ENCODE measurements around the gene TMEM54. TPM values are rescaled to one million over a fixed set of nuclear protein-coding genes. Genes with fewer than 3 reads are reported as not detected.

TMEM54 gene
- total RNA-seq, 4 donors from 2014 or later: 14.7 to 36.7 (median 26.3) TPM

DNA sequence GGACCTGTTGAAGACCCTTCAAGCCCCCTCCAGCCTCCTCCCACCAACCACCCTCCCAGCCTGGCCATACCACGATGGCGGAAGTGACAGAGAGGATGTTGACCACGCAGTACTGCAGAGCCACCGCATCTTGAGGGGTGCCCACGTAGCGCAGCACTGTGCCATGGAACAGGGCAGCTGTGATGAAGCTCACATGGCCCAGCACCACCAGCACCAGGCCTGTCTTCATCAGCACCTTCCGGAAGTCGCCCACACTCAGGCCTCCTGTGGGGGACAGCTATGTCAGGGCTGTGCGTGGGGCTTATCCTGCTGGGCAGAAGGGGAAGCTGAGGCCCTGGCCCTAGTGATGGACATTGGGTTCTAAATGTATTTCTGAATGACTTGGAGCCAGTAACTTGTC, 3.1 kb downstream of the TMEM54 start:
- TF ChIP-seq, protein P1, sequence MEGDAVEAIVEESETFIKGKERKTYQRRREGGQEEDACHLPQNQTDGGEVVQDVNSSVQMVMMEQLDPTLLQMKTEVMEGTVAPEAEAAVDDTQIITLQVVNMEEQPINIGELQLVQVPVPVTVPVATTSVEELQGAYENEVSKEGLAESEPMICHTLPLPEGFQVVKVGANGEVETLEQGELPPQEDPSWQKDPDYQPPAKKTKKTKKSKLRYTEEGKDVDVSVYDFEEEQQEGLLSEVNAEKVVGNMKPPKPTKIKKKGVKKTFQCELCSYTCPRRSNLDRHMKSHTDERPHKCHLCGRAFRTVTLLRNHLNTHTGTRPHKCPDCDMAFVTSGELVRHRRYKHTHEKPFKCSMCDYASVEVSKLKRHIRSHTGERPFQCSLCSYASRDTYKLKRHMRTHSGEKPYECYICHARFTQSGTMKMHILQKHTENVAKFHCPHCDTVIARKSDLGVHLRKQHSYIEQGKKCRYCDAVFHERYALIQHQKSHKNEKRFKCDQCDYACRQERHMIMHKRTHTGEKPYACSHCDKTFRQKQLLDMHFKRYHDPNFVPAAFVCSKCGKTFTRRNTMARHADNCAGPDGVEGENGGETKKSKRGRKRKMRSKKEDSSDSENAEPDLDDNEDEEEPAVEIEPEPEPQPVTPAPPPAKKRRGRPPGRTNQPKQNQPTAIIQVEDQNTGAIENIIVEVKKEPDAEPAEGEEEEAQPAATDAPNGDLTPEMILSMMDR (IDR thresholded peaks at IDR 0.05; ENCODE audit: low read depth): no peak

DNA sequence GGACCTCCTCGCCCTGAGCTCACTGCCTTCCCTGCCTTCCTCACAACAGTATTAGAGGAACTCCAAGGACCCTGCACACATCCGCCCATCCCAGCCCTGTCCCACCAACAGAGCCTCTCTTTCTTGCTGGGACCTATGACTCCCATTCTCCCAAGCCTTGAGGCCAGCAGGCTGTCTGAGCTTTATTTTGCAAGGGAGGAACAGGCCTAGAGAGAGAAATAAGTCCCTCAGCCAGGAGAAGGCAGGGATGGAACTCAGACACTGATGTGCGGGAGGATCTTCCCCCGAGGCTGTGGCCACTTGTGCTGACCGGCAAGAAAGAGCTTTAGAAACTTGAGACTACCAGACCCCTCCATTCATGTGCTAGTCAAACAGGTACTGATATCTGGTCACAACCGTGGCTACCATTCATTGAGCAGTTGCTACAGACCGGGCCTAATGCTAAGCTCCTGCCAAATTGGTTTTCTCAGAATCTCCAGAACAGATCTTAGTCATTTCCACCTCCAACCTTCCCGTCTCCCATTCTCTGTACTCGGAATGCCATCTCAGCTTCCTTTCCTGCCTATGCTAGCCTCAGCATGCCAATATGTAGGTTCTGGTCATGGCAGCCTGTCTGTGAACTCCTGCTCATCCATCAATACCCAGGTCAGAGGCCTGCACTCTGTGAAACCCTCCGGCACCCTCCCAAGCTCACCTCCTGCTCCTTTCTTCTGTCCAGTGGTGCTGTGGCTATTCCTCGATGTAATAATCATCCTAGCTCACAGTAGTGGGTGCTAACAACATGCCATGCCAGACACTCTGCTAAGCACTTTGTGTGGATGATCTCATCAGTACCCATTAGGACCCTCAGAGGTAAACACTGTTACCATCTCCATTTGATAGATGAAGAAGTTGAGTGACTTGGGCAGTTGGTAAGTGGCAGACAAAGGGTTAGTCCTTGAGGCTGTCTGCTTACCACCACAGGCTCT, 3.8 kb downstream of the TMEM54 start:
- TF ChIP-seq, protein P1 (IDR thresholded peaks at IDR 0.05; ENCODE audit: low read depth): no peak

DNA sequence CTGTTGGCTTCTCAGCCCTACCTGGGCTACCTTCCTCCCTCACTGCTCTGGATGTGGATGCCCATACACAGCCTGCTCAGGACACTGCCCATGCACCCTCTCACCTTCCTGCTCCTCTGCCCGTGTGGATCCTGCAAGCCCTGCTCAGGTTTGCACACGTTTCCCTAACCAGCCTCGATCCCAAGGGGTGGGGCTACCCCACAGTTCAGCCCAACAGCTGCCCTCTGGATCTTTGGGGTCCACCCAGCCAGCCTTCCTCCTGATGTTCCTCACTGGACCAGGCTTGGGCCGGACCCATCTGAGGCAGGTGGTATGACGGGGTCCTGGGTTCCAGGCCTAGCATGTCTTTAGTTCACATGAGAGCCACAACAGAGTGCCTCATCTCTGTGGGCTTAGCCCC, 4.7 kb downstream of the TMEM54 start:
- TF ChIP-seq, protein P1 (IDR thresholded peaks at IDR 0.05; ENCODE audit: low read depth): no peak

DNA sequence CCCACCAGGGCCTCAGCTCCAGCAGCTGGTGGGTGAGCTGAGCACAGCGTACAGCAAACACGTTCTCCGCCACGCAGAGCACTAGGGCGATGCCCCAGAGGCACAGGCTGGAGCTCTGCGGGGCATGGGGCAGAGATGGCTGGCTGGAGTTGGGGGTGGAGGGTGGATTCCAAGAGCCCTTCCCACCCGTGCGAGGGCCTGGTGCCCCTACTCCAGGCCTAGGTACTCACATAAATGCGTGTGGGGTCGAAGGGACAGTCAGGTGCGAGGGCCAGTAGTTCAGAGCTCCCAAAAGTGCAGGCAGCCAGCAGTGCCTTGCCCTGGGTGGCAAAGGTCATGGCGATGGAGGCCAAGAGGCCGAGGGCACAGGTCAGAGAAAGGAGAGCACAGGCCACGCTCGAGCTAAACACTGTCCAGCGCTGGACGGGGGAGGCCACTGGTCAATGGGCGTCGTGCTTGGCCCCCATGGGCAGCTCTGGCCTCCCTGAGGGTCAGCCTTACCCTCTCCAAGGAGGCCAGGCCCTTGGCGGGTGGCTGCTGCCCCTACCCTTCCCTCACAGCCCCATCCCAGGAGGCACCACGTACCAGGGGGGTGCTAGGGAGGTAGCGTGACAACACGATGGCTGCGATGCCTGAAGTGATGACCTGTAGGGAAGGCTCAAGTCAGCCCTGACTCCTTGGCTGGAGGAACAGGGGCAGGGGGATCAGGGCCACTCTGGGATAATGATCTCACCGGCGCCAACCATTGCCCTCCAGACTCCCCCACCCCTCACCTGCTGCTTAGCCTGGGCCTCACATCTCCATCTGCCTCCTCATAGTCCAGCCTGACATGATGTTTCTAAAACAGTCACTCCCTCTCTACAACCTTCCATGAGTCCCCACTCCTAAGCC, 5.6 kb downstream of the TMEM54 start:
- TF ChIP-seq, protein P1 (IDR thresholded peaks at IDR 0.05; ENCODE audit: low read depth): no peak

DNA sequence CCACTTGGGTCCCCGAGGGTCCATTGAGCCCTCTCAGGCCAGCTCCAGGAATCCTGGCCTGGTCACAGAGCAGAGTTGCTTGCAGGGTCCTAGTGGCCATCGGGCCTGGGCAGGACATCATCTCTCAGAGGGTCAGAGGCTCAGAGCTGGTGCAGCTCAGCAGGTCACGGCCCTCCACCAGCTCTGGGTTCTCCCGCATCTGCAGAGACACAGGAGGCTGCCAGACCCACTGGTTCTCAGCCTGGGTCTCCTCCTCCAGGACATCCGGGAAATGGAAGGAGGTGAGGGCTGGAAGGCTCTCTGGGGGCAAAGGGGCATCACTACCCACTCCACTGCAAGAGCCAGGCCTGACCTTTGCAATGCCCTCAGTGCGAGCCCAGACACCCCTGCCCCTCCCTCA, 6.5 kb downstream of the TMEM54 start:
- TF ChIP-seq, protein P1 (IDR thresholded peaks at IDR 0.05; ENCODE audit: low read depth): no peak

DNA sequence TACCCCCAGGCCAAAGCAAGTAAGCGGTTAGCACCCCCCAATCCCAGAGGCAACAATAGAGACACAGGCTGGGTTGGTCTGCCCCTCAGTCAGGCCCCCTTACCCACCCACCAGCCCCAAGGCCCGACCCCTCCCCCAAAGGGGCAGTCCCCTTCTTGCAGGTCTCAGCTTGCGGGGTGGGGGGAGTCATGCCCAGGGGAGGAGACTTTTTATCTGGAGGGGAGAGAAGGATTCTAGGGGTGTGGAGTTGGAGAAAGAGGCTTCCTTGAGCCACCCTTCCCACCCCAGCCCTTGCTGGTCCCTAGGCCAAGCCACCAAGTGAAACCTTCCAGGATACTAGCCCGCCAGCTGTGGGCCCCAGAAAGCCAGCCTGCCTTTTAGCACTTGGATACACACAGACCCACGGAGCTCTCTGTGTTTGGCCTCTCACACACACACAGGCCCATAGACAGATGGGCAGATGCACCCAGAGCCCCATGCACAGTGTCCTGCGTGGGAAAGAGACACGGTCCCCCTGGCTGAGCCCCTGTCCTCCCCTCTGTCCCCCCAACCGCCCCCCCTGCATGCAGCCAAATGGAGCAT, 7.1 kb downstream of the TMEM54 start:
- TF ChIP-seq, protein P1 (IDR thresholded peaks at IDR 0.05; ENCODE audit: low read depth): no peak

All from subcutaneous adipose tissue (tissue), 4 donors.